H1 (cell line): Measurements from ENCODE around the gene FBXL12. TPM values are rescaled to one million over a fixed set of nuclear protein-coding genes. Genes with fewer than 3 reads are reported as not detected.

Experiments used
- CTCF ChIA-PET: fragments of 300-600 bp; sonication (Branson Sonifier 250); formaldehyde crosslinking; loops from one replicate; lab custom pipeline; 2021; ENCODE audit not compliant: partially characterized antibody; lab: Charles Lee
- POLR2A ChIA-PET: fragments of 300-600 bp; sonication (Branson Sonifier 250); formaldehyde crosslinking; loops from one replicate; lab custom pipeline; 2021; ENCODE audit warnings: inconsistent platforms; ENCODE audit not compliant: partially characterized antibody; lab: Charles Lee
- DNase-seq, 2 experiments: peaks; one replicate each; pipeline versions ENCODE4 v3.0.0 to v3.0.0-alpha.2; 2010 to 2022; ENCODE audit warnings: low spot score in 2 of 2, low read depth in 1 of 2, mixed read lengths in 1 of 2
- FAIRE-seq: peaks from 2 replicates; lab custom pipeline; 2011; peaks lifted over from hg19 to GRCh38; lab: Jason Lieb, UNC
- H2AFZ ChIP-seq: 2 replicates; pipeline ENCODE4 v1.8.1; 2012; ENCODE audit warnings: low read length, inconsistent platforms
- H2AK5ac ChIP-seq: 2 replicates; pipeline ENCODE4 v1.6.1; 2013; ENCODE audit warnings: low read depth, low read length
- H2BK120ac ChIP-seq: replicated peaks from 2 replicates; pipeline ENCODE3; 2013; ENCODE audit warnings: low read depth, low read length, inconsistent platforms
- H2BK12ac ChIP-seq: 2 replicates; pipeline ENCODE4 v1.6.1; 2013; ENCODE audit warnings: low read depth, low read length
- H2BK15ac ChIP-seq: 2 replicates; pipeline ENCODE4 v1.6.1; 2013; ENCODE audit warnings: low read length
- H2BK20ac ChIP-seq: 2 replicates; pipeline ENCODE4 v1.6.1; 2013; ENCODE audit warnings: low read length
- H2BK5ac ChIP-seq: 2 replicates; pipeline ENCODE4 v1.6.1; 2013; ENCODE audit warnings: low read depth, low read length
- H3K14ac ChIP-seq: 2 replicates; pipeline ENCODE4 v1.6.1; 2013; ENCODE audit warnings: inconsistent platforms; ENCODE audit not compliant: insufficient read length
- H3K18ac ChIP-seq: 2 replicates; pipeline ENCODE4 v1.6.1; 2013; ENCODE audit warnings: low read length; ENCODE audit errors: extremely low read depth
- H3K23ac ChIP-seq: 2 replicates; pipeline ENCODE4 v1.6.1; 2013; ENCODE audit warnings: inconsistent platforms; ENCODE audit not compliant: insufficient read length
- H3K23me2 ChIP-seq: 2 replicates; pipeline ENCODE4 v1.6.1; 2013; ENCODE audit warnings: low read depth, low read length
- H3K27ac ChIP-seq: 2 replicates; pipeline ENCODE4 v1.6.1; 2011; ENCODE audit warnings: low read depth, low read length, inconsistent platforms
- H3K27me3 ChIP-seq, 4 experiments: replicated peaks in 1 of 4; 1 replicate in 1 of 4; 2 replicates in 3 of 4; pipeline versions ENCODE4 v1.6.1 to v1.8.1; 2011 to 2013; ENCODE audit warnings: low read length in 3 of 4, mild to moderate bottlenecking in 3 of 4, inconsistent platforms in 2 of 4, mixed read lengths in 2 of 4, moderate library complexity in 1 of 4; ENCODE audit not compliant: control insufficient read depth in 3 of 4, insufficient read depth in 3 of 4; ENCODE audit errors: extremely low read depth in 1 of 4
- H3K36me3 ChIP-seq, 4 experiments: 2 replicates each; pipeline versions ENCODE4 v1.6.1 to v1.8.1; 2011 to 2013; ENCODE audit warnings: mild to moderate bottlenecking in 4 of 4, low read length in 3 of 4, moderate library complexity in 2 of 4, control low read depth in 1 of 4, inconsistent platforms in 1 of 4; ENCODE audit not compliant: insufficient read depth in 4 of 4, control insufficient read depth in 2 of 4
- H3K4ac ChIP-seq: replicated peaks from 2 replicates; pipeline ENCODE3; 2013; ENCODE audit warnings: low read length, low read depth, mixed read lengths, inconsistent platforms; ENCODE audit not compliant: insufficient read length
- H3K4me1 ChIP-seq, 4 experiments: replicated peaks in 1 of 4; 1 replicate in 1 of 4; 2 replicates in 3 of 4; pipeline versions ENCODE4 v1.6.1 to v1.8.1; 2011 to 2013; ENCODE audit warnings: low read length in 3 of 4, inconsistent platforms in 2 of 4, mixed read lengths in 1 of 4; ENCODE audit not compliant: insufficient read depth in 4 of 4, control insufficient read depth in 3 of 4
- H3K4me2 ChIP-seq, 2 experiments: 2 replicates each; pipeline versions ENCODE4 v1.6.1 to v1.8.1; 2011 to 2013; ENCODE audit warnings: low read depth in 2 of 2, low read length in 2 of 2, control low read depth in 1 of 2, inconsistent platforms in 1 of 2, mild to moderate bottlenecking in 1 of 2; ENCODE audit not compliant: insufficient read depth in 1 of 2
- H3K4me3 ChIP-seq, 4 experiments: fragments of 200-600, 300-600 bp in 1 of 4; sonication (generic), shearing (Covaris generic), sonication (Bioruptor Twin) in 1 of 4; 2 replicates each; pipeline versions ENCODE4 v1.5.1 to v1.8.1; 2011 to 2016; ENCODE audit warnings: low read length in 4 of 4, low read depth in 3 of 4, control low read depth in 2 of 4, inconsistent platforms in 2 of 4, mild to moderate bottlenecking in 2 of 4, mixed read lengths in 1 of 4, moderate library complexity in 1 of 4; ENCODE audit not compliant: insufficient read depth in 2 of 4; ENCODE audit errors: extremely low read depth in 1 of 4
- H3K56ac ChIP-seq: replicated peaks from 2 replicates; pipeline ENCODE3; 2013; ENCODE audit warnings: low read depth, mild to moderate bottlenecking, mixed read lengths, low read length, inconsistent platforms; ENCODE audit not compliant: insufficient read length
- H3K79me1 ChIP-seq: 2 replicates; pipeline ENCODE4 v1.6.1; 2013; ENCODE audit warnings: low read depth, low read length, control low read depth
- H3K79me2 ChIP-seq, 2 experiments: 2 replicates each; pipeline versions ENCODE4 v1.6.1 to v1.8.1; 2012 to 2013; ENCODE audit warnings: low read length in 2 of 2, mild to moderate bottlenecking in 2 of 2, inconsistent platforms in 1 of 2; ENCODE audit not compliant: insufficient read depth in 2 of 2, control insufficient read depth in 1 of 2
- H3K9ac ChIP-seq, 4 experiments: replicated peaks in 1 of 4; 1 replicate in 1 of 4; 2 replicates in 3 of 4; pipeline versions ENCODE4 v1.6.1 to v1.8.1; 2011 to 2013; ENCODE audit warnings: low read depth in 3 of 4, low read length in 3 of 4, control low read depth in 2 of 4, mild to moderate bottlenecking in 2 of 4, moderate library complexity in 2 of 4, inconsistent platforms in 1 of 4; ENCODE audit errors: extremely low read depth in 1 of 4
- H3K9me3 ChIP-seq, 2 experiments: 2 replicates each; pipeline versions ENCODE4 v1.6.1 to v1.8.1; 2012 to 2013; ENCODE audit warnings: mild to moderate bottlenecking in 2 of 2, moderate library complexity in 2 of 2, control low read depth in 1 of 2, inconsistent platforms in 1 of 2, low read depth in 1 of 2, low read length in 1 of 2, mixed read lengths in 1 of 2; ENCODE audit not compliant: insufficient read depth in 2 of 2
- H4K20me1 ChIP-seq, 2 experiments: replicated peaks in 1 of 2; 2 replicates each; pipeline versions ENCODE3 to v1.8.1; 2011 to 2013; ENCODE audit warnings: inconsistent platforms in 2 of 2, low read length in 2 of 2, mild to moderate bottlenecking in 1 of 2; ENCODE audit not compliant: insufficient read depth in 2 of 2, control insufficient read depth in 1 of 2
- H4K5ac ChIP-seq: 2 replicates; pipeline ENCODE4 v1.6.1; 2013; ENCODE audit warnings: low read length, low read depth, mixed read lengths, inconsistent platforms; ENCODE audit not compliant: insufficient read length
- H4K8ac ChIP-seq: 2 replicates; pipeline ENCODE4 v1.8.0; 2013; ENCODE audit warnings: mild to moderate bottlenecking, moderate library complexity, low read length, inconsistent platforms; ENCODE audit not compliant: insufficient read depth; ENCODE audit errors: extremely low read depth
- H4K91ac ChIP-seq: replicated peaks from 2 replicates; pipeline ENCODE3; 2013; ENCODE audit warnings: low read length, mixed read lengths, inconsistent platforms; ENCODE audit not compliant: insufficient read length
- GABPA ChIP-seq: IDR thresholded peaks from 2 replicates; pipeline ENCODE4 v1.6.1; 2011; ENCODE audit warnings: mild to moderate bottlenecking, low read length, moderate library complexity, borderline replicate concordance; ENCODE audit not compliant: insufficient read depth
- POLR2AphosphoS5 ChIP-seq: IDR thresholded peaks from 2 replicates; pipeline ENCODE4 v1.6.1; 2011; ENCODE audit warnings: low read depth, low read length
- WGBS, 2 experiments: shearing (Covaris generic) in 1 of 2; methylation state at CpG; one replicate each; pipeline versions ENCODE4 v1.1.6 to v1.1.7; 2013 to 2015; ENCODE audit warnings: low lambda C conversion rate in 2 of 2, mixed read lengths in 2 of 2, inconsistent platforms in 1 of 2, low coverage in 1 of 2, missing lambda C conversion rate in 1 of 2; ENCODE audit not compliant: insufficient replicate concordance in 2 of 2, insufficient coverage in 1 of 2, insufficient read length in 1 of 2; ENCODE audit errors: extremely low coverage in 1 of 2, missing lambda C conversion rate in 1 of 2; 5-methylcytosine and 5-hydroxymethylcytosine counted together
- polyA plus RNA-seq, 7 experiments: library from polyadenylated mRNA; depleted of rRNA in 3 of 7; stranded (reverse) in 5 of 7; unstranded in 2 of 7; fragments of >200 nt in 5 of 7; fragments of 200-250 nt in 2 of 7; gene quantifications; 1 replicate in 5 of 7; 2 replicates in 1 of 7; 4 replicates in 1 of 7; pipeline versions ENCODE4 v1.2.1 to v1.2.3, GENCODE V29; 2011 to 2013; ENCODE audit warnings: missing spikeins in 2 of 7, mixed read lengths in 2 of 7
- total RNA-seq: library from RNA; stranded (reverse); fragmentation: NEBNext Ultra II Directional; extraction: Animal tissue kit (Norgen Biotek cat#: 25700); gene quantifications from 2 replicates; pipeline ENCODE4 v1.2.1, GENCODE V29; 2021

Gene FBXL12
- total and polyA plus RNA-seq, 2 of the 8 experiments (the other 6 are each of a cell fraction or from before 2014, with no cell fraction given), result 24.6 to 62.3 TPM

GRCh38 chr19:9848762-9849161 is 29.9 kb upstream of the FBXL12 start:
- TF ChIP-seq POLR2AphosphoS5 (0 out of 2 replicates have a peak, but pooled peaks have one; percentile 3), GABPA (no peak)
- TF ChIP-seq, all 59 proteins: peak for 1
- no peak for DNase-seq
- Histone ChIP-seq H2BK15ac (no peak overlapping the region), H2AFZ (no peak overlapping the region), H3K4me2 (no peak overlapping the region), H2BK120ac (no peak overlapping the region), H4K5ac (no peak overlapping the region), H3K79me1 (no peaks in the 10 kb centered on the region; the same call in 1 of the 2 replicates), H3K27me3 (no peaks in the 10 kb centered on the region), H3K9ac (no peak overlapping the region; a peak in 1 of 7 replicates), H3K79me2 (no peaks in the 10 kb centered on the region), H3K9me3 (no peaks in the 10 kb centered on the region), H3K18ac (no peak overlapping the region), H3K4me3 (no peak overlapping the region), H3K27ac (no peak overlapping the region), H3K36me3 (peaks cover 0 to 4% (median 2%) of the 10 kb centered on the region in 4 experiments; a peak in 3 of 8 replicates), H2BK20ac (no peak overlapping the region), H4K8ac (peak overlapping the region; percentile 28; the same call in 1 of the 2 replicates), H4K91ac (no peak overlapping the region), H2BK5ac (no peak overlapping the region), H3K4me1 (peaks cover 0 to 16% (median 9%) of the 10 kb centered on the region in 4 experiments; a peak in 6 of 7 replicates), H2BK12ac (no peak overlapping the region), H3K4ac (no peak overlapping the region), H3K23ac (no peak overlapping the region), H3K56ac (no peak overlapping the region), H4K20me1 (peaks cover 14 to 29% of the 10 kb centered on the region in 2 experiments), H2AK5ac (no peak overlapping the region), H3K23me2 (no peaks in the 10 kb centered on the region), H3K14ac (no peak overlapping the region)
- ChIA-PET CTCF (interaction anchor here (0.6 to 2.5 kb wide), 6 partner anchors 10 to 264 kb away, joined by 3 to 18 read pairs (median 4); no protein-coding TSS in a partner anchor), POLR2A (no interaction called here)
- 86% methylated on average over 14 of the region's 23 CpGs; no CpG with 5 or more reads in 1 of the 2 experiments for WGBS, 2 experiments
- no peak for FAIRE-seq
